Stimulated activated CD8-positive, alpha-beta memory T cell treated with anti-CD3 and anti-CD28 coated beads, Interleukin-7, amount 100 ng/mL, for 48 hours (primary cell): Measurements from ENCODE around the gene OR1I1.

Experiments used
- DNase-seq, 2 donors: peaks; one replicate each; pipeline ENCODE4 v3.0.0-alpha.2; 2020; ENCODE audit warnings: low read depth in 1 of 2; ENCODE audit errors: extremely low read depth in 1 of 2

OR1I1 gene

GRCh38 chr19:15116856-15117255, 34.8 kb downstream of the OR1I1 start:
- no peak for DNase-seq

DNA sequence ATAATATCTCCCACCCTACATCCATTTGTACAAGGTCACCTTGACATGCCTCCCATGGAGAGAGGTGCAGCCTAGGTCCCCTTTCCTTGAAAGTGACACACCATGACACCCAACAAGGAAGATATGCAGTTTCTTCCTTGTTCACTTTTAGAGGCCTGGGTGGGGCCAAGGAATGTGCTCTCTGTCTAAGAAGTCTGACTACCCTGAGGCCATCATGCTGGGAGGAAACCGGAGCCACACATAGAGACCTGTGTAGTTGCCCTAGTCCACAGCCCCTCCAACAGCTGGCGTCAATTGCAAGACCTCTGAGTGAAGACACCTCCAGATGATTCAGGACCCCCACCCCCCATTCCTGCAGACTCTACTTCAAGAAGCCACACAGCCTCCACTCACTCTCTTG, 36.2 kb downstream of the OR1I1 start:
- DNase-seq: no peak

DNA sequence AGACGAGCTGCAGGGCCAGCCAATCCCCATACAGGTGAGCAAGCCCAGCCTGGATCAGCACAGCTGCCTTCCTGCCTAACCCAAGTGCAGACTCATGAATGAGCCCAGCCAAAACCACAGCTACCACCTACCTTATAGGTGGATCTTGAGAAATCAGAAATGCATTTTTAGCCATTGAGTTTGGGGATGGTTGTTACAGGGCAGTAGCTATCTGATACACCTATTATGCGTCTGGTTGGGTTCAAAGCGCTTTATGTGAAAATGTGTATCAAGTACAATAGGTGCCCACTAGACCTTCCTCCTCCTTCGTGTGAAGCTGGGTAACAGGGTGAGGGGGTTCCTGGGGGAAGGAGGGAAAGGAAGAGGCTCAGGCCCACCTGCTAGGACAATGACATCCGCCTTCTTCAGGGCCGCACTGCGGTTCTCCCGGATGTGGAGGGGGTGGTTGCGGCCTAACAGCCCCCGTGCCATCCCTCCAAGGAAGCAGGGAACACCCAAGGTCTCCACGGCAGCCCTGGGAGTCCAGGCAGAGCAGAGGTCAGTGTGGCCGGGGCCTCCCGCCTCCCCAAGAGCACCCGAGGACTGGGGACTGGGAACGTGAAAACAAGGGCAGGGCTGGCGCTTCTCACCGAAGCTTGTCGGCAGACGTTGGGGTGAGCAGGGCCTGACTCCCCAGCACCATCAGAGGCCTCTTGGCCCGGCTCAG, 36.9 kb downstream of the OR1I1 start:
- DNase-seq: no peak

DNA sequence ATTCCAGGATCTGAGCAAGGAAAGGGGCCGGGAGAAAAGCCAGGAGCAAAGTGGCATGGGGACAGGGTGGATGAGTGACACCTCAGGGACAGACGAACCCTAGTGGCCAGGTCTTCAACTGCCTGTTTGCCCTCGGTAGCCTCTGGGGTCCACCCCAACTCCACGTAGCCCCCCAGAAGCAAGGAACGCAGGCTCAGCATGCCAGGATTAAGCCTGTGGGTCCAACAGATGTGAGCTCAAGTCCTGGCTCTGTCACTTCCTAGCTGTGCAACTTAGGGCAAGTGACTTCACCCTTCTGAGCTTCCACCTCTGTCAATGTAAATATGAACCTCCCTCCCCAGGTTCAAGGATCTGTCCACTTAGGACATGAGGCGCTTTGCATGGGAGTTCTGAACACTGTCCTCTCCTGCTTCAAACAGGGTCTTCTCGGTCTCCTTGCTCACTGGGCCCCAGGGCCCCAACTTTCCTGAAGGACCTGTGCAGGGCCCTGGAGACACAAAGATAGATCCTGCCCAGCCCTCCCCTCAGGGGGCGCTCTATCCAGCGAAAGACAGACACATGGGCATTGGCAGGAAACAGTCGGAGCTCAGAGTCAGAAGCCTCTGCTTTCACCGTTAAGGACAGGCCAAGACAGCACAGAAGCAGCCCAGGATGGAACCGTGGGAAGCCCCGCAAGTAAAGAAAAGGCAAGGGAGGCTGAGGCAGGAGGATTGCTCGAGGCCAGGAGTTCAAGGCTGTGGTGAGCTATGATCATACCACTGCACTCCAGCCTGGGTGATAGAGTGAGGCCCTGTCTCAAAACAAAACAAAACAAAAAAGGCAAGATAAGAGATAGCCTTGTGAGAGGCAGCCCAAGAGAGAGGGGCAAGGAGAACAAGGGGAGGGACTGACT, 38.4 kb downstream of the OR1I1 start:
- DNase-seq: no peak

GRCh38 chr19:15122331-15123030, 40.5 kb downstream of the OR1I1 start:
- DNase-seq: no peak

GRCh38 chr19:15123031-15123890, 41.2 kb downstream of the OR1I1 start:
- DNase-seq: no peak

DNA sequence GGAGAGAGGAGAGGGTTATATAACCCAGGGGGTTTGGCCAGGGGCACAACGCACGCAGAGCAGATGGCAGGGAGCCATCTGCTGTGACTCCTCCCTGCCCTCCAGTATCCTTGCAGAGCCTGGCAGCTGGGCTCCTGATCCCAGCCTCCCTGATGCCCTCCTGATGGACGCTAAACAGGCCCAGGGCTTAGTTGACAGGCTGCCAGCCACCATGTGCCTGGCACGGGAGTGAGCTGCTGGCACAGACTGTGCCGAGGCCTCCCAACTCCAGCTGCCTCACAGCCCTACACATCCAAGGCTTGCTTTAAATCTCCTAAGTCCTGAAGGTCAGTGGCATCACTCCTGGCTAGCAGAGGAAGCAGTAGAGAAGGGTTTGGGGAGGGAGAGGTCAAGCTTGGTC, 41.9 kb downstream of the OR1I1 start:
- no peak for DNase-seq

GRCh38 chr19:15124572-15125231, 42.7 kb downstream of the OR1I1 start:
- no peak for DNase-seq

GRCh38 chr19:15125232-15126067, 43.4 kb downstream of the OR1I1 start:
- peak; percentile 97 to 98 for DNase-seq

- DNase-seq: no peak
Measured at GRCh38 chr19:15126131-15126910, 44.3 kb downstream of the OR1I1 start.

DNA sequence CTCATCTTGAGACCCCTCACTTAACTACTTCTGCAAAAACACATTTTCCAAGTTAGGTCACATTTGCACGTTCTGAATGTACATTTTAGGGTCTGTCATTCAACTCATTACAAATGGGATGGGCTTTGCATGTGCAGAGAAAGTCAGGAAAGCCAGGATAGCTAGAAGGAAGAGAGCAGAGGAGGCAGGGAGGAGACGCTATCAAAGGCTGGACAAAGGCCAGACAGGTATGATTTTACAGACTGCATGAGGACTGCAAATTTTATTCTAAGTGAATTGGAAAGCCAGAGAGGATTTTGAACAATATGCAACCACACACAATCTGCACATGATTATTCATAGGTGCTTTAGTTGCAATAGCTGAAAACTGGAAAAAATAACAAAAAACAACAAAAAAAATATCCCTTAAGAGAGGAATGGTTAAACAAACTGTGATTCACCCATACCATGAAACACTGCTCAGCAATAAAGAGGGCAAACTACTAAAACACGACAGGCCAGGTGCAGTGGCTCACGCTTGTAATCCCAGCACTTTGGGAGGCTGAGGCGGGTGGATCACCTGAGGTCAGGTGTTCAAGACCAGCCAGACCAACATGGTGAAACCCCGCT, 46.3 kb downstream of the OR1I1 start:
- DNase-seq: no peak

DNA sequence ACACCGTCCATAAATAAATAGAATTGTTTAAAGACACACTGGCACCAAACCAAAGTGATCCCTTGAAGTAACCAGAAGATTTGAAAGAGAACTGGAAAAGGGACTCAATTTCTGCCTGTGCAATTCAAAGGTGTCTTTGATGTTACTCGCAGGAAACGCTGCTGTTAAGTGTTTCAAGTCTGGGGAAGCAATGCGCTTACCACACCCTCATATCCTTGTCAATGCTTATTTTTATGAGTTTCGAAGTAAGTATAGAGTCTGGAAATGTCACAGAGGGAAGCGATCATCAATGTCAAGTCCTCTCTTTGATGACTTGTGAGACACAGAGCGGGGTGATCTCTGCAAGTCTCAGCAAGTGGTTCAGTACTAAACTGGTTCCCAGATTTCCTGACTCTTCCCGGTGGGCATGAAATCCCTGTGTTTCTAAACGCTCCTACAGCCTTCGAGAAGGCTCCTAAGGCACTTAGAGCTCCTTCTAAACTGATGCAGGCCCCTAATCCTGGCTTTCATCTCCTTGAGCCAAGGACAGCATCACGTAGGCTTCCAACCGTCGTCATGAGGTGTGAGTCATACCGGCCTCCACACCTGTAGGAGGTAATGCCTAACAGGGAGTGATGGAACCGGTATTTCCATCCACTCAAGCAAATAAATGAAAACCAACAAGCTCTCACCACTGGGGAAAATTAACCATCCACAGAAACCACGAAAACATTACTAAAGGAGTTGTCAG, 48.0 kb downstream of the OR1I1 start:
- peak in 1 of 2 donors; percentile 32 for DNase-seq

- DNase-seq: no peak
Measured at GRCh38 chr19:15136234-15136954, 54.4 kb downstream of the OR1I1 start.

DNA sequence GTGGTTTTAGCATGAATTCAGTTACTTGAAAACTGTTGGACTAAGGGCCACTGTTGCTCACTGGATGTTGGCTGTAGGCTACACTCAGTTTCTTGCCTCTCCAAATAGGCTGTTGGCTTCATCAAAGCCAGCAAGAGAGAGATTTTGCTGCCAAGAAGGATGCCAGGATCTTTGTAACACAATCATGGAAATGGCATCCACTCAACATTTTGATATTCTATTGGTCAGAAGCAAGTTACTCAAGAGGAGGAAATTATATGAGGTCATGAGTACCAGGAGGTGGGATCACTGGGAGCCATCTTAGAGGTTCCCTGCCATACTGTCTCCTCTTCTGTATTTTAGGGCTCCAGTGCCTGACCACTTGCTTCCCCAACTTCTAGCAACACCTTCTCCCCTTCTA, 55.8 kb downstream of the OR1I1 start:
- no peak for DNase-seq

DNA sequence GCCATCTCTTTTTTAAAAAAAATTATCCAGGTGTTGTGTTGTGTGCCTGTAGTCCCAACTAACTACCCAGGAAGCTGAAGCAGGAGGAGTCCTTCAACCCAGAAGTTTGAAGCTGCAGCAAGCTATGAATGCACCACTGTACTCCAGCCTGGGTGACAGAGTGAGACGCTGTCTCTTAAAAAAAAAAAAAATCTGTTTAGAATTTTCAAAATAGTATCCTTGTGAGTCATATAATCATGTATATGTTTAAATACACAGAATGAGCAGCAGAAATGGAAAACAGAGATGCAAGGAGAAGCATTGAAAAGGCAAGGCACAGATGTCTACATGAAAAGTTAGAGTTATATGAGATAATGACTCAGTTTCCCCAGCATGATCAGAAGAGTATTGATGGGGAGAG, 56.4 kb downstream of the OR1I1 start:
- DNase-seq: no peak

DNA sequence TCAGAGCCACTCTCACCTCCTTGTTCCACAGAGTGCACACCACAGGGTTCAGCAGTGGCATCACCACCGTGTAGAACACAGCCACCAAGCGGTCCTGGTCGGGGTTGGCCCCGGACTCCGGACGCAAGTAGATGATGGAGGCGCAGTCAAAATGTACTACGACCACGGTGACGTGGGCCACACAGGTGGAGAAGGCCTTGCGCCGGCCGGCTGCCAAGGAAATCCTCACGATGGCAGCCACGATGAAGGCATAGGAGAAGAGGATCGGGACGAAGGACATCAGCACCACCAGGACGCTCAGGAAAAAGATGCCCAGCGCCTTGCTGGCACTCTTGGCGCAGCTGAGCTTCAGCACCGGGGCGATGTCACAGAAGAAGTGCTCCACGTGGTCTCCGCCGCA, 59.1 kb downstream of the OR1I1 start:
- DNase-seq: no peak

GRCh38 chr19:15142313-15142712, 60.3 kb downstream of the OR1I1 start:
- no peak for DNase-seq
